Measurements from ENCODE around the gene RPA4.
"Not testable (repeated sequence)": the region's sequence is repeated elsewhere in the genome, so short reads cannot be mapped to it uniquely, and the experiment has no call there.

RPA4 gene

DNA sequence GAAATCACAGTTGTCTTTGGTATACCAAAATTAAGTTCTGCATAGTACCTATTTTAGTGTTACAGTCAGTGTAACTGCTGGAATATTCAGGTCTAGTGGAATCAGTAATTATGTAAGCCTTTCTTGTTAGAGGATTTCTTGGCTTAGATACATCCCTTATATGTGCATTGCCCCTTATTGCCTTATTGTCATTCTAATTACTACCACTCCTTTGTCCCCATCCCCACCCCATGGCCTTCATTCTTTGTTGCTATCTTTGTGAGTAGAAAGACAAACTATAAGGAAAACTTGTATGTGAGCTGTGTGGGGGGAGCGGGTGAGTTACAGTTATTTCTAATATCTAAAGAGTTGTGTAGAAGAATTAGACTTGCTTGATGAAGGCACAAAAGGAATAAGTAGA, 36.9 kb upstream of the RPA4 start:
- TF ChIP-seq, protein P1, sequence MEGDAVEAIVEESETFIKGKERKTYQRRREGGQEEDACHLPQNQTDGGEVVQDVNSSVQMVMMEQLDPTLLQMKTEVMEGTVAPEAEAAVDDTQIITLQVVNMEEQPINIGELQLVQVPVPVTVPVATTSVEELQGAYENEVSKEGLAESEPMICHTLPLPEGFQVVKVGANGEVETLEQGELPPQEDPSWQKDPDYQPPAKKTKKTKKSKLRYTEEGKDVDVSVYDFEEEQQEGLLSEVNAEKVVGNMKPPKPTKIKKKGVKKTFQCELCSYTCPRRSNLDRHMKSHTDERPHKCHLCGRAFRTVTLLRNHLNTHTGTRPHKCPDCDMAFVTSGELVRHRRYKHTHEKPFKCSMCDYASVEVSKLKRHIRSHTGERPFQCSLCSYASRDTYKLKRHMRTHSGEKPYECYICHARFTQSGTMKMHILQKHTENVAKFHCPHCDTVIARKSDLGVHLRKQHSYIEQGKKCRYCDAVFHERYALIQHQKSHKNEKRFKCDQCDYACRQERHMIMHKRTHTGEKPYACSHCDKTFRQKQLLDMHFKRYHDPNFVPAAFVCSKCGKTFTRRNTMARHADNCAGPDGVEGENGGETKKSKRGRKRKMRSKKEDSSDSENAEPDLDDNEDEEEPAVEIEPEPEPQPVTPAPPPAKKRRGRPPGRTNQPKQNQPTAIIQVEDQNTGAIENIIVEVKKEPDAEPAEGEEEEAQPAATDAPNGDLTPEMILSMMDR (conservative IDR thresholded peaks at IDR 0.05) = no peak
- H3K27ac ChIP-seq = no peak overlapping the region

- not testable (repeated sequence) for H3K27ac ChIP-seq
These were observed 24.3 kb upstream of the RPA4 start for GRCh38 chrX:96859422-96859821.

DNA sequence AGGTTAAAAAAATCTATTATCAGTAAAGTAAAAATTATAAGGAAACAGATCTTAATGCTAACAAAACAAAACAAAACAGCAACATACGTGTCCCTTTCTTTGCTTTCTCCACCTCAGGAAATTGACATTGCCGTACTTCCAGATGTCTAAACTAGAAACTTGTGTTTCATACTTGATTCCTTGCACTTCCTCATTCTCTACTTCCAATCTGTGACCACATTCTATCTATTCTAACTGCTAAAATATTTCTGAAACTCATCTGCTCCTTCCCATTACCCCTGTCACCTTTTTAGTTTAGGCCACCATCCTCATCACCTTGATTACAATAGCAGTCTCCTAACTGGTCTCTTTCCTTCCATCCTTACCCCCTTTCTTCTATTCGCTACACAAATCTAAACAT, 22.5 kb upstream of the RPA4 start:
- no peak overlapping the region for H3K27ac ChIP-seq
- TF ChIP-seq, protein P1 (conservative IDR thresholded peaks at IDR 0.05) = no peak

GRCh38 chrX:96861661-96862060, 22.0 kb upstream of the RPA4 start:
- no peak overlapping the region for H3K27ac ChIP-seq
- TF ChIP-seq, protein P1 (conservative IDR thresholded peaks at IDR 0.05) = no peak

DNA sequence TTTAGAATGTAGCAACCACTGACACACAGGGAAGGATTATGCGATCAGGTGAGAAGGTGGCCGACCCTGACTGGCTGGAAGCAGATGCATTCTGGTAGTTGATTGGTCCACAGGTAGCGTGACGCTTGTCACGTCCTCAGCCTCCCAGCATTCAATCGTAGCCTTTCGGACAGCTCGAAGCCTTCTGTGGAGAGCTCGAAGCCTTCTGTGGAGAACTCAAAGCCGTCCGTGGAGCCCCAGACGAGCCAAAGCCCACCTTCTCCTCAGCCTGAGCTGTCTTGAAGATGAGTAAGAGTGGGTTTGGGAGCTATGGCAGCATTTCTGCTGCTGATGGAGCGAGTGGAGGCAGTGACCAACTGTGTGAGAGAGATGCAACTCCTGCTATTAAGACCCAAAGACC, 319 bp downstream of the RPA4 start:
- H3K27ac ChIP-seq = no peak overlapping the region
- TF ChIP-seq, protein P1 (conservative IDR thresholded peaks at IDR 0.05) = no peak

GRCh38 chrX:96889726-96890125, 6.0 kb downstream of the RPA4 start:
- TF ChIP-seq, protein P1 (conservative IDR thresholded peaks at IDR 0.05) = no peak
- H3K27ac ChIP-seq = no peak overlapping the region

GRCh38 chrX:96906741-96907140, 23.0 kb downstream of the RPA4 start:
- TF ChIP-seq, protein P1 (conservative IDR thresholded peaks at IDR 0.05) = no peak
- H3K27ac ChIP-seq = no peak overlapping the region

- H3K27ac ChIP-seq = no peak overlapping the region
- TF ChIP-seq, protein P1 (conservative IDR thresholded peaks at IDR 0.05) = no peak
These were observed 24.0 kb downstream of the RPA4 start for GRCh38 chrX:96907516-96908272.
